Measurements from ENCODE around the gene SLC5A8. TPM values are rescaled to one million over a fixed set of nuclear protein-coding genes. Genes with fewer than 3 reads are reported as not detected.

The SLC5A8 gene
- total and polyA plus RNA-seq, 9 donors, result 0.08 to 1.6 (median 0.49) TPM; not detected in 1

GRCh38 chr12:101243074-101243473 lies 33.0 kb upstream of the SLC5A8 start:
- Histone ChIP-seq H3K36me3 (no peaks in the 10 kb centered on the region), H3K9me3 (no peaks in the 10 kb centered on the region), H3K27ac (no peak overlapping the region), H3K27me3 (no peaks in the 10 kb centered on the region), H3K4me3 (no peak overlapping the region), H3K4me1 (ENCODE audit: insufficient read depth) (no peaks in the 10 kb centered on the region)
- intact Hi-C loops (cut with DNase I), result no loop called here
- 51 to 58% (median 56%) methylated on average over 2 of the region's 2 CpGs for WGBS, 3 donors
- TF ChIP-seq CTCF (IDR thresholded peaks at IDR 0.05) (no peak), POLR2A (IDR thresholded peaks at IDR 0.05) (no peak), EP300 (IDR thresholded peaks at IDR 0.05) (no peak)
- no peak for DNase-seq

GRCh38 chr12:101238800-101239329 lies 28.8 kb upstream of the SLC5A8 start:
- no peaks in the 10 kb centered on the region for H3K27me3 ChIP-seq
- H3K4me3 ChIP-seq, result no peak overlapping the region
- H3K4me1 ChIP-seq (ENCODE audit: insufficient read depth), result no peaks in the 10 kb centered on the region
- no peak overlapping the region for H3K27ac ChIP-seq
- H3K9me3 ChIP-seq, result no peaks in the 10 kb centered on the region
- H3K36me3 ChIP-seq, result no peaks in the 10 kb centered on the region
- intact Hi-C loops (cut with DNase I), result no loop called here
- no peak for TF ChIP-seq CTCF (IDR thresholded peaks at IDR 0.05)
- TF ChIP-seq POLR2A (IDR thresholded peaks at IDR 0.05), result no peak
- TF ChIP-seq EP300 (IDR thresholded peaks at IDR 0.05), result no peak
- DNase-seq, result no peak
- 82 to 89% (median 85%) methylated on average over 6 of the region's 6 CpGs for whole genome bisulfite sequencing, 3 donors

- no peak for TF ChIP-seq CTCF (IDR thresholded peaks at IDR 0.05)
- TF ChIP-seq POLR2A (IDR thresholded peaks at IDR 0.05), result no peak
- TF ChIP-seq EP300 (IDR thresholded peaks at IDR 0.05), result no peak
- WGBS, 3 donors, result 84 to 88% (median 87%) methylated on average over 4 of the region's 4 CpGs
- DNase-seq, result no peak
- no peaks in the 10 kb centered on the region for H3K27me3 ChIP-seq
- no peaks in the 10 kb centered on the region for H3K36me3 ChIP-seq
- H3K4me1 ChIP-seq (ENCODE audit: insufficient read depth), result no peaks in the 10 kb centered on the region
- intact Hi-C loops (cut with DNase I), result no loop called here
- H3K4me3 ChIP-seq, result no peak overlapping the region
- no peaks in the 10 kb centered on the region for H3K9me3 ChIP-seq
- H3K27ac ChIP-seq, result no peak overlapping the region
Observed at GRCh38 chr12:101238306-101238705, 28.3 kb upstream of the SLC5A8 start.

- 85 to 93% (median 93%) methylated on average over 2 of the region's 2 CpGs for WGBS, 3 donors
- Histone ChIP-seq H3K27me3 (no peaks in the 10 kb centered on the region), H3K27ac (no peak overlapping the region), H3K4me3 (no peak overlapping the region), H3K9me3 (no peaks in the 10 kb centered on the region), H3K36me3 (no peaks in the 10 kb centered on the region), H3K4me1 (ENCODE audit: insufficient read depth) (no peaks in the 10 kb centered on the region)
- DNase-seq, result no peak
- intact Hi-C loops (cut with DNase I), result no loop called here
- TF ChIP-seq EP300 (IDR thresholded peaks at IDR 0.05) (no peak), POLR2A (IDR thresholded peaks at IDR 0.05) (no peak), CTCF (IDR thresholded peaks at IDR 0.05) (no peak)
Observed at GRCh38 chr12:101235686-101236085, 25.6 kb upstream of the SLC5A8 start.

Data from ovary (tissue), 9 donors.